OCI-LY7 (cell line): Measurements from ENCODE around the gene TMPRSS2.

Source experiments
- CTCF ChIP-seq: fragments of 200-600 bp; sonication (generic); conservative IDR thresholded peaks from 2 replicates; pipeline ENCODE4 v1.5.1; 2014; ENCODE audit warnings: mild to moderate bottlenecking, antibody characterized with exemption, low read length, moderate library complexity, mixed read lengths
- EZH2phosphoT487 ChIP-seq: fragments of 200-600 bp; sonication (generic); IDR thresholded peaks from 2 replicates; pipeline ENCODE4 v1.6.1; 2018; ENCODE audit warnings: low read depth, borderline replicate concordance, mild to moderate bottlenecking, mixed run types, antibody characterized with exemption, low read length, moderate library complexity, mixed read lengths

GRCh38 chr21:41536076-41536826 is 28.3 kb upstream of the TMPRSS2 start:
- no peak for TF ChIP-seq CTCF
- no peak for TF ChIP-seq EZH2phosphoT487
